ENCODE measurements around the gene APOM. TPM values are rescaled to one million over a fixed set of nuclear protein-coding genes. Genes with fewer than 3 reads are reported as not detected.

Gene APOM
- total RNA-seq (0.69 TPM), polyA plus RNA-seq (3.6 TPM)

DNA sequence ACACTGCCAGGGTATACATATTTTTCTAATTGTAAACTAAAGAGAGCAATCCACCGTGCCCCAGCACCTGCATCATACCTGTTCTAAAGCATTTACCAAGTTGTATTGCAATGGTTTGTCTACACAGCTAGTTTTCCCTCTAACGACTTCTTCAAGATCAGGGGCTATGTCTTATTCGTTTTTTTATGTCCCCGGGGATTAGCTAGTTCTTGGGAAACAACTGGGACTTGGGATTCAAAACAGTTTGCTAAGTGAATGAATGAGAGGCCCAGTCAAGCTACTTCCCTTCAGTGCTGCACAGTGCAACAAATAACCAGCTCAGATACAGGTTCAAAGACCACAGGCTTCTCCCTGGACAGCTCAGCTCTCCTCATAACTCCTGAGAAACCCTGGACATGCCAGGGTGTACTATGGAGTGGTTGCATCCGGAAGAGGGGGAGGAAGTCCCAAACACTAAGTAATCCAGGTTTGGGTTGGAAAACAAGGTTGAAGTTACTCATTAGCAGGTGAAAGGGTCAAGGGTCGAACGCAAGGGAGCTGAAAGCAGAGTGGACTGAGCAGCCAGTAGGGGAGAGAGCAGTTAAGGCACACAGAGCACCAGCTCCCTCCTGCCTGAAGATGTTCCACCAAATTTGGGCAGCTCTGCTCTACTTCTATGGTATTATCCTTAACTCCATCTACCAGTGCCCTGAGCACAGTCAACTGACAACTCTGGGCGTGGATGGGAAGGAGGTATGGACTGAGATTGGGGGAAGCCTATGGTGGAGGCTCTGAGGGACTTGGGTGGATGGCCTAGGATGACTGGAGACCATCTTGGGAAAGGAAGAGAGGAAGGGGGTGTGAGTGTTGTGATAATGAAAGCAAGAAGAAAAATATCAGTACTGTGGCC lies at the start of gene APOM:
TSS of gene APOM (plus strand) at position 546 of the 889 bp plus-strand sequence. CDS start at position 619, 73 bp downstream.
- Histone ChIP-seq H3K36me3 (ENCODE audit: insufficient read depth) (no peaks in the 10 kb centered on the region), H3K4me1 (ENCODE audit: insufficient read depth) (peaks cover 3% of the 10 kb centered on the region), H3K4me3 (ENCODE audit: low read depth, low read length) (no peak within 1 kb of the TSS), H3K27ac (ENCODE audit: low read depth) (no peak within 1 kb of the TSS)
- WGBS, result 86% methylated on average over 8 of the region's 8 CpGs
- no peak for DNase-seq (ENCODE audit: extremely low spot score)

GRCh38 chr6:31607317-31607716 lies 48.4 kb upstream of the APOM start:
- H3K4me1 ChIP-seq (ENCODE audit: insufficient read depth), result no peaks in the 10 kb centered on the region
- 86% methylated on average over 1 of the region's 1 CpG for WGBS
- H3K27ac ChIP-seq (ENCODE audit: low read depth), result no peak overlapping the region
- no peak for DNase-seq (ENCODE audit: extremely low spot score)
- no peaks in the 10 kb centered on the region for H3K36me3 ChIP-seq (ENCODE audit: insufficient read depth)
- H3K4me3 ChIP-seq (ENCODE audit: low read depth, low read length), result no peak overlapping the region

DNA sequence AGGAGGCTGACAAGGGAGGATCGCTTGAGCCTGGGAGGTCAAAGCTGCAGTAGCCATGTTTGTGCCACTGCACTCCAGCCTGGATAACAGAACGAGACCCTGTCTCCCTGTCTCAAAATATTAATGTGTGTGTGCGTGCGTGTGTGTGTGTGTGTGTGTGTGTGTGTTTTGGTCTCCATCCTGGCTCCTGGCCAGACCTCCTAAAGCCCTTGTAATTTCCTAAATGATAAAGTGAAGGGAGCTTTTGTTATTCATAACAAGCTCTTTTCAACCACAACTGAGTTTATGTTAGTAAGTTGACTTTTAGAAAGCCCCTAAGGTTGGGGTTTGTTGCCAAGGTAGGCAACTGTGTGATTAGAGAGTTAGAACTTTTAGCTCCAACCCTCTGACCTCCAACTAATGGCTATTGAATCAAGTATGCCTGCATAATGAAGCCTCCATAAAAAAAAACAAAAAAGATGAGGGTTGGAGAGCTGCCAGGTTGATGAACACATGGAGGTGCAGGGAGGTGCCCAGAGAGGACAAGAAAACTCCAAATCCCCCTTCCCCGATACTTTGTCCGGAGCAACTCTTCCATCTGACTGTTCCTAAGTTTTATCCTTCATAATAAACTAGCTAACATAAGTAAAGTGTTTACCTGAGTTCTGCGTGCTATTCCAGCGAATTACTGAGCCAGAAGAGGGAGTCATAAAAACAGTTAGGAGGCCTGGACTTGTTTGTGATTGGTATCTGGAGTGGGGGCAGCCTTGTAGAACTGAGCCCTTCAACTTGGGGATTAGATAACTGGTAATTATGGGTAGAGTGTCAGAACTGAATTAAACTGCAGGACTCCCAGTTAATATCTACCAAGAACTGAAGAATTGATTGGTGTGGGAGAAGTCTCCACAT lies 45.9 kb upstream of the APOM start:
- no peak overlapping the region for H3K27ac ChIP-seq (ENCODE audit: low read depth)
- 42% methylated on average over 8 of the region's 8 CpGs for WGBS
- peaks cover 1% of the 10 kb centered on the region for H3K4me1 ChIP-seq (ENCODE audit: insufficient read depth)

GRCh38 chr6:31610968-31611367 lies 44.7 kb upstream of the APOM start:
- no peak for DNase-seq (ENCODE audit: extremely low spot score)
- Histone ChIP-seq H3K36me3 (ENCODE audit: insufficient read depth) (no peaks in the 10 kb centered on the region), H3K4me1 (ENCODE audit: insufficient read depth) (peaks cover 1% of the 10 kb centered on the region), H3K4me3 (ENCODE audit: low read depth, low read length) (no peak overlapping the region), H3K27ac (ENCODE audit: low read depth) (no peak overlapping the region)
- WGBS, result 83% methylated on average over 4 of the region's 4 CpGs

More for the DNA sequence above, 45.9 kb upstream of the APOM start:
- DNase-seq (ENCODE audit: extremely low spot score), result no peak
- Histone ChIP-seq H3K36me3 (ENCODE audit: insufficient read depth) (no peaks in the 10 kb centered on the region), H3K4me3 (ENCODE audit: low read depth, low read length) (no peak overlapping the region)

- 69% methylated on average over 8 of the region's 8 CpGs for WGBS
- no peak overlapping the region for H3K27ac ChIP-seq (ENCODE audit: low read depth)
- no peak for DNase-seq (ENCODE audit: extremely low spot score)
- H3K36me3 ChIP-seq (ENCODE audit: insufficient read depth), result no peaks in the 10 kb centered on the region
- H3K4me1 ChIP-seq (ENCODE audit: insufficient read depth), result peaks cover 1% of the 10 kb centered on the region
- no peak overlapping the region for H3K4me3 ChIP-seq (ENCODE audit: low read depth, low read length)
These were observed 41.5 kb upstream of the APOM start for GRCh38 chr6:31614075-31614619.

DNA sequence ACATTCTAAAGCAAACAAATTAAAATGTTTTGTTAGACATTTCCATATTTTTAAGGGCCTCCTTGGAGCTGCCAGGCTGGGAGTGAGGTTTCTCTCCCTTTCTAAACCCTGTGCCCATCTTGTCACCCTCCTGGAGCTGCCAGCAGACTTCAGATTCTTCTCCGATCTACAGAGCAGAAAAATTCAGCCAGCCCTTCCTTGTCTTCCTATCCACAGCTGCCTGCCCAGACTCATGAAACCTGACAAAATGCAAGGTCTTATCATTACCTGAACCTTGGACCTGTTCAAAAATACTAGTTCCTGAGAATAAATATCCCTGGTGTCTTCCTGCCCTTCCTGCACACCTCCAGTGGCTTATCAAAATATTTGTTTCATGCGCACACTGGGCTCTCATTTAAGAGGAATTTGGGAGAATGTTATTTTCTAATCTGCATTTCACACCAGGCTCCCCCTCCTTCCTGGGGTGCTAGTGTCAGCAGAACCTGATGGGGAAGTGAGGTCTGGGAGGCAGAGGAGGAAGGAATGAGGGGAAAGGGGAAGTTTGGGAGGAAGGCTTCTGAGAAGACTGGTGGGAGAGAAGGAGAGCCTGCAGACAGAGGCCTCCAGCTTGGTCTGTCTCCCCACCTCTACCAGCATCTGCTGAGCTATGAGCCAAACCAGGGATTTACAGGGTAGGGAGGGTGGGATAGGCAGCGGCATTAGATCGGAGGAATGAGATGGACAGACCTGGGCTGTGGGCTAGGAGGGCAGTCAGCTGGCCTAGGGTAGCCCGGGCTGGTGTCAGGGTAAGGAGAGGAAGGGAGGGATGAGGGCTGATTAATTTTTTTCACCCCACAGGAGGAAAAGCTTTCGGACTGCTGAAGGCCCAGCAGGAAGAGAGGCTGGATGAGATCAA lies 40.8 kb upstream of the APOM start, which contains the start of gene AIF1:
TSS of gene AIF1 (plus strand) at position 551 of the 895 bp plus-strand sequence. CDS start at position 647, 96 bp downstream.
- no peak within 1 kb of the TSS for H3K4me3 ChIP-seq (ENCODE audit: low read depth, low read length)
- H3K36me3 ChIP-seq (ENCODE audit: insufficient read depth), result no peaks in the 10 kb centered on the region
- peaks cover 1% of the 10 kb centered on the region for H3K4me1 ChIP-seq (ENCODE audit: insufficient read depth)
- no peak within 1 kb of the TSS for H3K27ac ChIP-seq (ENCODE audit: low read depth)
- no peak for DNase-seq (ENCODE audit: extremely low spot score)
- WGBS, result 63% methylated on average over 6 of the region's 6 CpGs

- Histone ChIP-seq H3K36me3 (ENCODE audit: insufficient read depth) (no peaks in the 10 kb centered on the region), H3K4me3 (ENCODE audit: low read depth, low read length) (no peak overlapping the region), H3K4me1 (ENCODE audit: insufficient read depth) (peaks cover 1% of the 10 kb centered on the region), H3K27ac (ENCODE audit: low read depth) (no peak overlapping the region)
- no peak for DNase-seq (ENCODE audit: extremely low spot score)
- 44% methylated on average over 7 of the region's 7 CpGs for WGBS
These were observed 39.9 kb upstream of the APOM start for GRCh38 chr6:31615748-31616147.

- H3K27ac ChIP-seq (ENCODE audit: low read depth), result no peak overlapping the region
These were observed 38.7 kb upstream of the APOM start for GRCh38 chr6:31617010-31617409.

DNA sequence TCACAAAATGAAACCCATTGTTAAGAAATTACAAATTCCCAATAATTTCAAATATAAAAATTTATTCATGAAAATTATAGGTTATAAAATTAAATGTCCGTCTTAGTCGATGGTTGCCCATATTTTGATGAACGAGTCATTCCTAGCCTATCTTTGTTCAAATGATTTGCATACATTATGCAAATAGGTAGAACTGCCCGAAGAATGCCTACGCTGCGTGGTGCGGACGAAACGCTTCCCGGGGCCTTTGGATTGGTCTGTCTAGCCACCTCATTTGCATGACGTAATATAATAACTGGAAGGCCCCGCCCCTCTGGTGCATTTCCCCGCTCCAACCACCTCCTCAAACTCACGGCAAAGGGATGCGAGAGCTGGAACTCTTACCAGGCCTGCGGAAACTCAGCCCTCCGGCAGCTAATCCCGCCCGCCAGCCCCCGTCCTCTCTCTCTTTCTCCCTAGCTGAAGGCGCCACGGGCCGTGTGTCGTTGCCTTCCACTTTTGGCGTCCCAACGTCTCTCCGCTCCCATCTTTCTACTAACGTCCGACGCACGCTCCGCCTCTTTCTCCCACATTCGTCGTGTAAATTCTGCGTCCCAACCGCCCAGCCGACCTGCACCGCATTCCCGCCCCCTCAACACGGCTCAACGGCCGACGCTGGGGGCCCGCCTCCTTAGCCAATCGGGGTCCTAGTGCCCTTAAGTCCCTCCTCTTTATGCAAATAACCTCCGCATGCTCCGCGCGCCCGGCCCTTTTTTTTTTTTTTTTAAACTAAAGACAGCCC lies 35.7 kb upstream of the APOM start:
- Histone ChIP-seq H3K36me3 (ENCODE audit: insufficient read depth) (peaks cover 3% of the 10 kb centered on the region), H3K27ac (ENCODE audit: low read depth) (peak overlapping the region; percentile 98), H3K4me1 (ENCODE audit: insufficient read depth) (no peaks in the 10 kb centered on the region), H3K4me3 (ENCODE audit: low read depth, low read length) (peak overlapping the region; percentile 55)
- peak; percentile 98 for DNase-seq (ENCODE audit: extremely low spot score)
- under 1% methylated on average over 50 of the region's 50 CpGs for WGBS

More at GRCh38 chr6:31617010-31617409, 38.7 kb upstream of the APOM start:
- H3K4me1 ChIP-seq (ENCODE audit: insufficient read depth), result peaks cover 1% of the 10 kb centered on the region
- no peaks in the 10 kb centered on the region for H3K36me3 ChIP-seq (ENCODE audit: insufficient read depth)
- no peak for DNase-seq (ENCODE audit: extremely low spot score)
- 85% methylated on average over 2 of the region's 2 CpGs for WGBS
- no peak overlapping the region for H3K4me3 ChIP-seq (ENCODE audit: low read depth, low read length)

DNA sequence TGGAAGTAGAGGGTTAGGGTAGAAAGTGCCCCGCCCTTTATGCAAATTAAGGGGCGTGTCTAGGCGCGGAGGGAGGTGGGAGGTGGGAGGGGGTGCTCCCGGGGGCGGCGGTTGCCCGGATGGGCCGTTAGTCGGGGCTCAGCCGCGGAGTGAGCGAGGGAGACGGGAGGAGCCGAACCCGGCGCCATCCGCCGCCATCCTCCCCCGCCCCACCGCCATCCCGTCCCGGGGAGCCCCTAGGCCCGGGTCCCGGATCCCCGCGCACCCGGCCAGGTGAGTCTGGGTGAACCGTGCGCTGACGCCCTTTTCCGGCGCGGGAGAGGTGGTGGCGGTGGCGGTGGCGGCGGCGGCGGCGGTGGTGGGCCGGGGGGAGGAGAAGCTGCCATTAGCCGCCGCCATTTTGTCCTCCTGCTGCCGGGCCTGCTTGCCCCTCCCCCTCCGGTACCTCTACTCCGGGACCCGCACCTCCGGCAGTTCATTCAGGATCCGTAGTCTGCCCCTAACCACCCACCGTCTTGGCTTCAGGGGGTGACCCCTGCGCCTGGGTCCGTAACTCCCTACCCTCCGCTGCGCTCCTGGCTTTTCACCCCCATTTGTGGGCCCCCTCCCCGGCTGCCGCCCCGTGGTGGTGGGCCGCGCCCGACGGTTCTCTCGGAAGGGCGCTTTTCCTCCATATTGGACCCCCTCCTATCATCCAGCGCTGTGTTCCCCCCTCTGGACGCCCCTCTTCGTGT lies 34.9 kb upstream of the APOM start, which contains the start of gene PRRC2A:
TSS of gene PRRC2A (plus strand) at position 130 of the 734 bp plus-strand sequence. CDS start 2,075 bp downstream, outside the sequence.
- no peak for DNase-seq (ENCODE audit: extremely low spot score)
- Histone ChIP-seq H3K36me3 (ENCODE audit: insufficient read depth) (peaks cover 9% of the 10 kb centered on the region), H3K4me1 (ENCODE audit: insufficient read depth) (no peaks in the 10 kb centered on the region), H3K4me3 (ENCODE audit: low read depth, low read length) (peak within 1 kb of the TSS; percentile 55), H3K27ac (ENCODE audit: low read depth) (peak within 1 kb of the TSS; percentile 98)
- under 1% methylated on average over 67 of the region's 67 CpGs for WGBS

GRCh38 chr6:31621320-31621939 lies 34.3 kb upstream of the APOM start:
- DNase-seq (ENCODE audit: extremely low spot score), result no peak
- Histone ChIP-seq H3K36me3 (ENCODE audit: insufficient read depth) (peaks cover 11% of the 10 kb centered on the region), H3K27ac (ENCODE audit: low read depth) (peak overlapping the region; percentile 98), H3K4me3 (ENCODE audit: low read depth, low read length) (peak overlapping the region; percentile 55), H3K4me1 (ENCODE audit: insufficient read depth) (no peaks in the 10 kb centered on the region)
- WGBS, result 4% methylated on average over 15 of the region's 15 CpGs

Data from urinary bladder (tissue), 4 donors.